Stimulated activated CD4-positive, alpha-beta T cell treated with anti-CD3 and anti-CD28 coated beads, Interleukin-12 subunit alpha, Interleukin-12 subunit beta, amount 100 ng/mL, for 4 hours (primary cell): ENCODE measurements around the gene SCRG1.

Experiments
- DNase-seq: peaks from one replicate; pipeline ENCODE4 v3.0.0-alpha.2; 2020

The SCRG1 gene

DNA sequence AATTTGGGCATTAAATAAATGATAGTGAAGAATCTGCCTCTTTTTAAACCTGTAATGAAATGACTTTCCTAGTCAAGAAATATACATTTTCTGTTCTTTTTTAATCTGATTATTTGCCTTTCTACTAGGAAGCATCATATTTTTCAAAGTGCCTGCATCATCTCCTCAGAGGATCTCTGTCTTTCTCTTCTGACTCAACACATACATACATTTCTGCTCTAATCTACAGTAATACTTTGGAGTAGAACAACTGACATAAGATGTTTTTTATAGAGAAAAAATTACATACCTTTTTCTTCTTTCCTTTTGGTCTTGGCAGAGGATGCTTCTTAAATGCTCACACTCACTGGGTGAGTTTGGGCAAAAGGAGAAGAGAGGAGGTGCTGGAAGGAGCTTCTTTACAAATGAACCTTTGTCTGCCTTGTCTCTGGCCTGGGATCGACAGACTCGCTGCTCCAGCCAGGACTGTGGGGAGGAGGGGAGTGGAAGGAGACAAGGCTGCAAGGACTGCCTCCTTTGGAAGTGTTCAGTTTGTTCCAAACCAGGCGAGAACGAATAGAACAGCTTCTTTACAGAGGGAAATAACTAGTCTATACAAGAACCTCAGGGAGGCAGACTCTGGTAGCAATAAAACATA, at the start of gene SCRG1:
Gene SCRG1, minus strand, starts transcription at position 338 of the 637 bp plus-strand sequence. CDS start 7,702 bp downstream, outside the sequence.
- no peak for DNase-seq

DNA sequence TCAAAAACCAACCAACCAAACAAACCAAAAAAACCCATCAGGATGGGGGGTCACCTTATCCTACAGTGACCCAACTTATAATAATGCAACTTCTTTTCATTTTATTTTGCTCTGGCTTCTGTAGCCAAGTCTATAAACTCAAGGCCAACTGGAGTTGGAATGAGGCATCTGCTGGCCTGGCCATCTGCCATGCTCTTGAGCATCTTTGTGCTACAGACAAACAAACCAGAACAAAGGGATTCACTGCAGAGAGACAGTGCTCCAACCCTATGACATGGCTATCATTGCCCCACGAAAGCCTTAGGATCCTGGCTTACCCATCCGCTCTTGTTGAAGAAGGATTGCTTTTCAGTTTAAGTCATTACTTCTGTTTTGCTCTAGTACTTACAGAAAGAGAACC, 49.2 kb upstream of the SCRG1 start:
- DNase-seq = no peak

DNA sequence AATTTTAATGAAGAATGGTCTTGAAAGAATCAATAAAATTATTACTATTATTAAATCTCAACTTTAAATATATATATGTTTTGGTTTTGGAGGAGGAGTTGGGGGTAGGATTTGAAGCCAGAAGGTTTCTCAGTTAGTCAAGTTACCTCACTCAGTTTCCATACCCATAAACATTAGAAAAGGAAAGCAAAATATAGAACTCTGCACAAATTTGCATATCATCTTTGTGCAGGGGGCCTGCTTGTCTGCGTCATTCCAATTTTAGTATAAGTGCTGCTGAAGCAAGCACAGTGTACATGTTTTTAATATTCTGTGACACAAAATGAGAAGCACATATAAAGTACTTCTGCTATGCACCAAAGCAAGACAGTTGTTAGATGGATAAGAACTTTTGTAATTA, 47.5 kb upstream of the SCRG1 start:
- DNase-seq = no peak

DNA sequence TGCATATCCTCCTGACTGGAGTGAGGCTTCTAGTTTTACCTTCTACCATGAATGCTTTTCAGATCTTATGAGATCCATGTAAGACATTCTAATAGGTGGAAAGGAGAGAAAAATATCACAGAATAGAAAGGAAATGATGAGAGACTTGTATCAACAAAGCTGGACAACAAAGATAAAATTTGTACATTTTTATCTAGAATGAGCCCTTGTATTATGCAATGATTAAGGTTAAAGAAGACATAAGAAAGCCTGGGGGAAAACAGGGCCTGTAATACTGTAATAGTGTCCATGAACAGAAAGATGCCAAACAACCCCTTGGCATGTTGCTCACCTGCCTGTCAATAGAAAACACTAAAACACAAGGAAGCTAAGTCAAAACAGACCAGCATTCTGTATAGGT, 44.2 kb upstream of the SCRG1 start:
- no peak for DNase-seq

DNA sequence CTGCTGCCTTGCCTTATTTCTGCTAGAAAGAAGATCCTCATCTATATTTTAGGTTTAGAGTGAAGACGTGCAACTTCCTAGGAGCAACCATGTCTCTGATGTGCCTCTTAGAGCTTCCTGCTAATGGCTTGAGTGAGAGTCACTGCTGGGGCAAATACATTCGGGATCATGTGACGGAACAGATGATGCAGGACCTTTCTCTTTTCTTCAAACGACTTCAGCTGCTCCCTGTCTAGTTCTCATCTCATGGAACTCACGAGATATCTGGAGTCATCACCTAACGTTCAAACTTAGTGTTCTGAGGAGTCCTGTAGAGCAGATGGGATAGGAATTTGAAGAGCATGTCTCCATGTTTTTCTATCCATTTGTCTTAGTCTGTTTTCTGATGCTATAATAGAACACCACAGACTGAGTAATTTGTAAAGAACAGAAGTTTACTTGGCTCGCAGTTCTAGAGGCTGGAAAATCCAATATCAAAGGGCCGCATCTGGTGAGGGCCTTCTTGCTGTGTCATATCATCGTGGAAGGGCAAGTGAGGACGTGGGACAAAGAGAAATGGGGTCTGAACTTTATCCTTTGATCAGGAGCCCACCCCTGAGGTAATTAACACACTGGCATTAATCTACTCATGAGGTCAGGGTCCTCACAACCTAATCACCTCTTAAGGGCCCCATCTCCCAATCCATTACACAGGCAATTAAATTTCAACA, 43.5 kb upstream of the SCRG1 start:
- no peak for DNase-seq

DNA sequence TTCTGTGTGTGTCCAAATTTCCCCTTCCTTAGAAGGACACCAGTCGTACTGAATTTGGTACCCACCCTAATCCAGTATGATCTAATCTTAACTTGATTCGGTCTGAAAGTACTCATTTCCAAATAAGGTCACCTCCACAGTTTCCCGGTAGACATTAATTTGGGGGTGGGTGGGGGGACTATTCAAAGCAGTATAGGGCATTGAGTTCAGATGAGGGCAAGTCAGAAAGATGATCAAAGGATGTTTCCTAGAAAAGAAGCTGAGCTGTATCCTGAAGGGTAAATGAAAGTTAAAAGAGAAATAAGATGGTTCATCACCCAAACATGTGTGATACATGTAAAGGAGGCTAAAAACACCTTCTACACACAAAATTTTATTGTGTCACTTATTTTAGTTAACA, 42.0 kb upstream of the SCRG1 start:
- DNase-seq = no peak

DNA sequence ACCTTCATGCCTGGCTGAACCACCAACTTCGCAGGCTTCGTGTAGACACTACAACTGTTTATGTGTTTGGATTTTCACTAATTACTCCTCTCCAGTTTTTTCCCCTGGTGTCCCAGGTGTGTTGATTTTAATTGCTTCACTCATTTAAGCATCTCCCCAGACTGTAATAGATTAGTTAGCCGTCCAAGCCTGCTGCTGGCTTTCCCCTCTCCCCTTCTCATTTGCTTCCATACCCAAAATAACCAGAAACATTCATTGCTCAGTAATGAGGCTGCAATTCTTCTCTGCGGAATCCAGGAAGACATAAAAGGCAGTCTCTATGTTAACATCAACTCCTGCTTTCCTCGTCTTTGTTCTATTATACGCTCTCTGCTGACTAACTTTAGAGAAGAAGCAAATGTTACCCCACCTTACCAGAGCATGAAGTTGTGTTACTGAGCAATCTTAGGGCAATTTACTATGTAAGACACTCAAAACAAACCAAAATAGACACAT, 37.9 kb upstream of the SCRG1 start:
- no peak for DNase-seq

DNA sequence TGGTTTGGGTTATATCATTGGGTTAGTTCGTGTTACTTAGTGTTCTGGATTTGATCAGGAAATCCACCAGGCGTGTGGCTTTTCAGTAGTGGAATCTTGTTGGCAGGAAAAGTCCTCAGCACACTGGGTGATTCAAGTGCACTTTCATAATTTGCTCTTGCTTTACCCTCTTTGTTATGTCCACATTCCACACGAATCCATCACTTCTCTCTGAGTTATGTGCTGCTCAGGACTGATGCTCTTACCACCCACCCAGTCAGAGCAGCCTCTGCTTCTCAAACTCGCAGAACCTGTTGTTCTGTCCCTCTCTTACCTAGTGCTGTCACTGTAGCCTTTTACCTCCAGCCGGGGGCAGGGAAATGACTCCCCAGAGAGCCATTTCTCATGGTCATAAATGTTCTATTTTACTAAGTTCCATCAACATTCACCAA, 37.2 kb upstream of the SCRG1 start:
- DNase-seq = no peak

DNA sequence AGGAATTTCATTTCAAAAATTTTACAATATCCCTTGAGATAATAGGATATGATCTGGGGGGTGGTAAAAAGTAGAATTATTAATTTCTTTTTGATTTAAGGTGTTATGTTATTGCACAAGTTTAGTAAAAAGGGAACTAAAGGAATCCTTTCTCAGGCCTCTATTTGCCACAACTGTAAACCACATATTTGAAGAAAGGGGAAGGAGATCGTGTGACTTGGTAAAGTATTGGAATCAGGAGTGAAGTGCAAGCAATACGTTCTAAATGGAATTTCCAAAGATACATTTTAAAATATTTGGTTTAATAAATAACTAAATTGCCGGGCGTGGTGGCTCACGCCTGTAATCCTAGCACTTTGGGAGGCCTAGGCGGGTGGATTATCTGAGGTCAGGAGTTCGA, 35.3 kb upstream of the SCRG1 start:
- no peak for DNase-seq

DNA sequence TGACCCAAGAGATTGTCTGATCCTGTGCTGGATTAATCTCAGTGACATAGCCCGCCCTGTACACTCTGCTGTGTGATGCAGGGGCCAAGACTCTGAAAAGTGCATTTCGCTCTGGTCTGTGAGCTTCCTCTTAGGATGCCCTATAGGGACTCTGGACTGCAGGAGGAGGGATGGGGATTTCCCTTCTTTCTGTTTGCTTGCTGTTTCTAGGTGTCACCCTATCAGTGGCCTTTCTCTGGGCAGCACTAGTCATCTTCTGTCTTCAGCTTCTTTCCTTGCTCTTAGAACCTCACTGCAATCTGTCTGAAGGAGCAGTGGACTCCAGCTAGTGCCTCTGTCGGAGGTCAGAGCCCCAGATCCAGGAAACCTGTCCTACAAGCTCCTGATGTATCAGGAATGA, 34.5 kb upstream of the SCRG1 start:
- no peak for DNase-seq

DNA sequence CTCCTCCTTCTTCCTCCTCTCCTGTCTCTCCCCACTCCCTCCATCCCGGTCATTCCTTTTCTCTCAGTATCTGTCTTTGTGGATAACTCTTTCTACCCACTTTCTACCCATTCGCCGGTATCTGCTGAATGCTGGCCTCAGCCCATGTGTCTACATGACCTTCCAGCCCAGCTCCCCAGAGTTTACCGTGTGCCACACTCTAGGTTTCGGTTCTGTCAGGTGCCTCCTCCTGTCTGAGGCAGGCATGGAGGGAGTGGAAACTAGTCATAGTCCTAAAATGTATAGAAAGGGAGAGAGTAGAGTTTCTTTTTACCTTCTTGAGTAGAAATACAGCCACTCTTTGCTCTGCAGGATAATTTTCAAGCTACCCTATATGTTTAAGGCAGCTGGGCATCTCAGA, 33.5 kb upstream of the SCRG1 start:
- no peak for DNase-seq

DNA sequence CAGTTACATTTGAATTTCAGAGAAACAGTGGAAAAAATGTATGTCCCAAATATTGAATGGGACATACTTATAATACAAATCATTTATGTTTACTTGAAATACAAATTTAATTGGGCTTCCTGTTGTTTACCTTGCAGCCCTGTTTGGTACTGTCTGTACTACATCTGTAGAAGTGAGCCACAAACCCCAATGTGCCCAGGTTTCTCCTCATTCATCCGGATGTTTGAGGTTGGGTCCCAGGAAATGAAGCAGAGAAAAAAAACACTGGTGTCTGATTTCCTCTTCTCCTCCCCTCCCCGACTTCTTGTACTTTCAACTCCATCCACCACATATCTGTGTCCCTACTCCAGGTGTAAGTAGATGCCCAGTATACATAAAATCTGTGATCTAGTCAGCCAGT, 27.1 kb upstream of the SCRG1 start:
- DNase-seq = no peak

DNA sequence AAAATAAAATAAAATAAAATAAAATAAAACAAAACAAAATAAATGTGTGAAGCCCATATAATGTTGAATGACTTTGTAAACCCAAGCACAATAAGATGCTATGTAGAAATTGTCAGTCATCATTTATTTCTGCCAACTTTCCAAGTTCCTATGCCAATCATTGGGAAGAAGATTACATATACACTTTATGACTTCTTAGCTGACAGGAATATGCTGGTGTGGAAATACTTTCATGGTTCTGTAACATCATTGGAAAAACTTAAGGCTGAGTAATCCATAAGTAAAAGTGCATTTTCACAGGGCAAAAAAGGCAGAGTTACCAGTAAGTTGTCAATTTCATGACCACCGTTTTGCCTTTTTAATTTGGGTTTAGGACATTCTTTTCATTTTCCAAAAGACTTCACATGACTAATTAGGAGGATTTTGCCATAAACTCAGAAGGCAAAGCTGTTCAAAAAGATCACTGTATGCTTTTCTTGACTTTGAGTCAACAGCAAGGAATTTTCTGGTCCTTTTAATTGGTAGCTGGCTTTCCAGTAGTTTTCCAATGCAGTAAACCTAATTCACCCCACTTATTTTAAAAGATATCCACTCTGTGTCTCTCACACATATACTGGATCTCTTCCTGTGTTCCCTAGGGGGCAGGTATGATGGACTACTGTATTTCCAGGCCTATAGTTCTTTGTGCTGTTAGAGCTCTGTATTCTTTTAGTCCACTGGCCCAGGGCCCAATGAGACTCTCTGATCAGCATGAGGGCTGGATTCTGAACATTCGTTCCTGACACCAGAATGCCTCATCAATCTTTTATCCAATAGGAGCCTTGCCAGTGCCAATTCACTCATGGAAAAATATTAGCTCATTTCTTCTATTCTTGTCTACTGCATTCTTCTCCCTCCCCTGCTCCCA, 26.2 kb upstream of the SCRG1 start:
- DNase-seq = no peak

DNA sequence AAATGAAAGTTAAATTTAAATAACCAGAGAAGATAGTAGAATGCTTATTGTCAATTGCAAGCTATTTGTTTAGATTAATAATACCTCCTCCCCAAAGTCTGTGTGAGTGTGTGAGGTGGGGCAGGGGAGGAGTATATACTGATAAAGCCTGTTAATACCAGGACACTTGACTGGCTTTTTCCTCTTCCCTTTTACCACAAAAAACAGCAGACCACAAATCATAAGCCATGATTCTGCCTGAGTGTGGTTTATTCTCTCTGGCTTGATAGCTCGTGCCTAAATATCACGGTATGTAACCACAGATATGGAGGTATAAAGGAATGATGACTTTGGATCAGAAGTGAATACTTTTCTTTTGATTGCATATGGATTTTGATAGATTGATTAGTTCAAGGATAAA, 21.9 kb upstream of the SCRG1 start:
- DNase-seq = no peak

DNA sequence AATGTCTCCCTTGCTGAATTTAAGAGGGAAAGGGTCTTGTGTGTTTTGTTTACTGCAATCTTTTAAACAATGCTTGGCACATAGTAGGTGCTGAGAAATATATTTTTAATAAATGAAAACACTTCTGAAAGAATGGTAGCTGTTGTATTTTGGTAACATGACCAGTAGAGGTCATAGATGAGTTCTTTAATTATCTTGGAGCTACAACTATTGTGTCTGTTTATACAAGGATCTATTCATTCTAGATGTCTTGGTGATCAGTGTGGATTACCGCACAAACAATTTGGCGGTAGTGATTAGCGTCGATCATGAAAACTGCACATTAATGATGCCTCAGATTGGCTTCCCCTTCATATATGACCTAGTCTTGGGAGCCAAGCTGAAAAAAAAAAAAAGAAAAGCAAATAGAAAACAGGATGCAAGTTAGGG, 21.4 kb upstream of the SCRG1 start:
- DNase-seq = no peak

DNA sequence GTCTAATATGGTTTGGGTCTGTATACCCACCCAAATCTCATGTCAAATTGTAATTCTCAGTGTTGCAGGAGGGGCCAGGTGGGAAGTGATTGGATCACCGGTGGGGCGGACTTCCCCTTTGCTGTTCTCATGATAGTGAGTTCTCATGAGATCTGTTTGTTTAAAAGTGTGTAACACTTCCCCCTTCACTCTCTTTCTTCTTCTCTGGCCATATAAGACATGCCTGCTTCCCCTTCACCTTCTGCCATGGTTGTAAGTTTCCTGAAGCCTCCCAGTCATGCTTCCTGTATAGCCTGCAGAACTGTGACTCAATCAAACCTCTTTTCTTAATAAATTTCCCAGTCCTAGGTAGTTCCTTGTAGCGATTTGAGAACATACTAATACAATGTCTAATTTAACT, 19.7 kb upstream of the SCRG1 start:
- no peak for DNase-seq

DNA sequence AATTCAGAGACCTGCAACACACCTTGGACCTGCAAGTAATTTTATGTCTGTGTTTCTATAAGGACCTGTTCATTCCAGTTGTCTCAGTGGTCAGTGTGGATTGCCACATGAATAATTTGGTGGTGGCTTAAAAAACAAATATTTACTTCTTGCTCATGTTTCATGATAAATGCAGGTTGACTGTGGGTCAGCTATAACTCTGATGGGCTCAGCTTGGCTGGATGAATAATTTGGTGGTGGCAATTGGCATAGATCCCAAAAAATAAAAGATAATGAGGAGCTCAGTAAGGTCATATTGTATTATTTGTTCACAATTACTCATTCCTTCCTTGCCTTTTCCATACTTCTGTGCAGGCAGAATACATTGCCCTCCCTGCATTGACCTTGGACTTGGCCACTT, 18.9 kb upstream of the SCRG1 start:
- DNase-seq = no peak

DNA sequence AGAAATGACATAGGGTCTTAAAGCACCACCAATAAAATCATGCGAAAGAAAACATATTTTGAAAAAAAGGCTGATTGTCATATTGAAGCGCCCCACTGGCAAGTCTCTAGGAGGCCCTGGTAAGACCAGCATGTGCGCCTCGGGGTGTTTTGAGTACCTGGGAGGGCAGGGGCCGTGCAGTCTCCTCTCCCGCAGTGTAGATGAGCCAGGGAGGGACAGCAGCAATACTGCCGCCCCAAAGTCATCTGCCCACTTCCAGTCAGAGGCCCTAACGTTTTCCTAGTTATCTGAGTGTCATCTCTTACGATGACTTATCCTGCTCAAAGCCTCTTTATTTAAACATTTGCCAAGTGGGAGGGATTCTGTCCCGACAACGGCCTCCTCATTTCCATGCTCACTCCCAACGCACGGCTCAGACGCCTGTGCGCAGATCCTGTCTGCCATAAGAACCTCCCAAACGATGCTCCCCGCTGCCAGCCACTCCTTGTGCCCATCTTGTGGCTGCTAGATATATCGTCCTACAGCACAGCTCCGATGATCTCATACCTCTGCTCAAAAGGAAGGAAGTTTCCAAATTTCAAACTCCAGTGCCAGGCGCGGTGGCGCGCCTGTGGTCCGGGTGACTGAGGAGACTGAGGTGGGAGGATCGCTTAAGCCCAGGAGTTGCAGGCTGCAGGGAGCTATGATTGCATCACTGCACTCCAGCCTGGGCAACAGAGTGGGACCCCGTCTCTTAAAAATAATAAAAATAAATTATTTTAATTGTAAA, 17.2 kb upstream of the SCRG1 start:
- no peak for DNase-seq

DNA sequence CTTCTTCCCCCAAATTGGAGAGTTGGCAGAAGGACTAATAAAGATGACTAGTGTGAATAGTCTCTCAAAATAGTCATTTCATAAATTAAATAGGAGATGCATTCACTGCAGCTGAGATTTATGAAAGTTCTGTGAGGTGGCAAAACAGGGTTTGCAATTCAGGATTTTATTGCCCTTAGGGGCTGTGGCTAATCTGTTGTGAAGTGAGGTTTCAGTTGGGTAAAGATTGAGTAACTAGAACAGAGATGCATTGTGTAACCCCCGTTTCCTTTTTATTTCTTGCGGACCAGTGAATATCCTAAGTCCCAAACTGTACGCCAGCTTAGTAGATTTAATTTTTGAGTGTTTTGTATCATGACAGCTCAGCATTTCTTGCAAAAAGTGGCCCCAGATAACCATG, 16.2 kb upstream of the SCRG1 start:
- DNase-seq = no peak

DNA sequence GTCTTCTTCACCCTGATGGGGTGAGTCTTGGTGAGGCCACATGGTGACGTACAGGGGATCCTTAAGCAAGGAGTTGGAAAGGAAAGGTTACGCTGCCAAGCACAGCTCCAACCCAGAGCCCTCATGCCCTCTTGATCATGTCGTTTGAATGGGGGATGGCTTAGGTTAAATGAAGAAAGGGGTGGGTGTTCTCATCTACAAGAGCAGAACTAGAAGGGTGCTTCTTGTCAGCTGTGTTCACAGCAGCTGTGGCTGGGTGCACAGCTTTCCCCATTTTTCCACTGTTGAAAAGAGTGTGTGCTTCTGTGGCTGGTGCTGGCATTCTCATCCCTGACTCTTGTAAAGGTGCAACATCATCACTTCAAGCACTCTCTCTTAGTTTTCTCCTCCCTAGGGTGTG, 15.5 kb upstream of the SCRG1 start:
- no peak for DNase-seq

DNA sequence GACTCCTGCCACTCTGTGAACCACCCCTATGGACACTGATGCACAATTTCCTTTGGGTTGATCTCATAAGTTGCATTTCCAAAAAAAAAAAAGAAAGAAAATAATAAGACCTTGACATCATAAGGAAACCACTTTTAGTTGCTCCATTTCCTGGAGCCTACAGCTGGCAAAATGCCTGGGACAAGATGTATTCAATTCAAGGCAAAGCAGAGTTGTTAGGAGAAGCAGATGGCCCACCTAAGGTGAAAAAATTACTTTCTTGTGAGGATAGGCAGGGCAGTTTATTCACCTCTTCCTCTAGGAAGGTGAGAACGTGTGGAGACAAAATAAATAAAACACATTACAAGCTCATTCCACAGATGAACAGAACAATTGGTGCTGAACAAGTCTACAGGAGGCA, 14.1 kb upstream of the SCRG1 start:
- no peak for DNase-seq

DNA sequence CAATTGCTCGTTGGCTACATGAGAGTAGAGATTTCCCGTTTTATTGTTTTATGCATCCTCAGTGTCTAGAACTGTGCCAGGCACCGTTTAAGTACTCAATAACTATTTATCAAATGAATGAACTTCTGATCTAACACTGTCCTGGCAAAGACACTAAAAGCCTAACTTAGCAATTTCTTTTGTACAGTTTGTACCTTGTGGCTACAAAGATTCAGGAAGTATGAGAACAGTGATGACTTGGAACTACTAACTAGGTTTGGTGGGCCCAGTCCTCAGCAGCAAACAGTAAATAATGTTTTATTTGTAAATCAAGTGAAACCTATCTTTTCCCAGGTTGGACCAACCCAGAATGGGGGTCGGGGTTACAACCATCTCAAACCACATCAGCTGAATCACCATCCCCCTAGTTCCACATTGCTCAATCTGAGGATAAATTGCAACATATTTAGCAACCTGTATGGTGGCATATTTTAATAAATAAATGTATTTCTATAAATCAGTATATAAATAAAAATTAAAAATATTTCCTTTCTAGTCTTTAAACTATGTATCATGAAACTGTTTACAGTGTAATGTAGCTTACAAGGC, 12.3 kb upstream of the SCRG1 start:
- no peak for DNase-seq

DNA sequence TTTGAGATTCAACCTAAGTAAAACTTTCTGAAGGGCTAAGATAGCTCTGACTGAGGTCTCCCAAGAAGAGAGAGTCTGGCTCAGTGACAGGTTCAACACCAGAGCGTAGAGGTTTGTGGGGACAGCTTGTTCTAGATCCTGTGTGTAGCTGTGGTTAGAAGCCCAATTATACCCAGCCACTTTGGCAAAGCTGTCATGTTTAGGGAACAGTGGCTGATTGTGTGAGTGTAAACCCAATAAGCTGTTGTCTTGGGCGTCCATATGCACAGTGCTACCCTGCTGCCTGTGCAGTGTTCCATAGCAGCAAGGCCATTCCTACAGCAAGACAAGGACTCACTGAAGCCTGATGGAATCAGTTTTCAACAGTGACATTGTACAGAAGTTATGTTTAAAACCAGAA, 11.2 kb upstream of the SCRG1 start:
- DNase-seq = no peak
